Glutamatergic neuron (in vitro differentiated cells): Measurements from ENCODE around the gene ZNF213. TPM values are rescaled to one million over a fixed set of nuclear protein-coding genes. Genes with fewer than 3 reads are reported as not detected.

Source experiments
- DNase-seq: peaks from one replicate; pipeline ENCODE4 v3.0.0; 2022
- H3K27ac Mint-ChIP-seq: one replicate; pipeline ENCODE4 v1.8.0; 2020; ENCODE audit warnings: mild to moderate bottlenecking, mixed read lengths, inconsistent platforms; ENCODE audit not compliant: unreplicated experiment
- H3K27me3 Mint-ChIP-seq: one replicate; pipeline ENCODE4 v1.8.0; 2020; ENCODE audit warnings: mild to moderate bottlenecking, moderate library complexity, mixed read lengths, inconsistent platforms; ENCODE audit not compliant: unreplicated experiment
- H3K36me3 Mint-ChIP-seq: one replicate; pipeline ENCODE4 v1.8.0; 2020; ENCODE audit warnings: mild to moderate bottlenecking, mixed read lengths, inconsistent platforms; ENCODE audit not compliant: unreplicated experiment
- H3K4me1 Mint-ChIP-seq: one replicate; pipeline ENCODE4 v1.8.0; 2020; ENCODE audit warnings: mild to moderate bottlenecking, low read depth, mixed read lengths, inconsistent platforms; ENCODE audit not compliant: unreplicated experiment
- H3K4me3 Mint-ChIP-seq: one replicate; pipeline ENCODE4 v1.8.0; 2020; ENCODE audit warnings: mild to moderate bottlenecking, mixed read lengths, inconsistent platforms; ENCODE audit not compliant: unreplicated experiment
- H3K9me3 Mint-ChIP-seq: one replicate; pipeline ENCODE4 v1.8.0; 2020; ENCODE audit warnings: mild to moderate bottlenecking, moderate library complexity, mixed read lengths, inconsistent platforms; ENCODE audit not compliant: unreplicated experiment
- CTCF ChIP-seq: fragments of 200-600 bp; sonication (generic); IDR thresholded peaks from one replicate; pipeline ENCODE4 v1.5.0; 2021; ENCODE audit not compliant: partially characterized antibody, unreplicated experiment
- total RNA-seq: library from RNA; stranded (reverse); fragmentation: NEBNext Ultra II Directional; extraction: Animal tissue kit (Norgen Biotek cat#: 25700); gene quantifications from one replicate; pipeline ENCODE4 v1.2.1, GENCODE V29; 2021; ENCODE audit not compliant: unreplicated experiment

Gene ZNF213
- total RNA-seq, 1 donor from 2014 or later: 18.7 TPM

- H3K27ac Mint-ChIP-seq: no peak overlapping the region
- TF ChIP-seq CTCF: no peak
Measured at GRCh38 chr16:3119286-3119685, 15.5 kb upstream of the ZNF213 start.

GRCh38 chr16:3119701-3120408 lies 15.0 kb upstream of the ZNF213 start:
- Mint-ChIP-seq H3K27me3 (peaks cover 8% of the 10 kb centered on the region), H3K9me3 (peaks cover 9% of the 10 kb centered on the region), H3K4me3 (no peak overlapping the region), H3K36me3 (no peaks in the 10 kb centered on the region), H3K27ac (no peak overlapping the region), H3K4me1 (peaks cover 13% of the 10 kb centered on the region)
- DNase-seq: no peak
- TF ChIP-seq CTCF: no peak

More at GRCh38 chr16:3119286-3119685, 15.5 kb upstream of the ZNF213 start:
- Mint-ChIP-seq H3K36me3 (no peaks in the 10 kb centered on the region), H3K9me3 (peaks cover 9% of the 10 kb centered on the region), H3K27me3 (peaks cover 8% of the 10 kb centered on the region), H3K4me3 (no peak overlapping the region), H3K4me1 (peaks cover 17% of the 10 kb centered on the region)
- no peak for DNase-seq

- no peak for DNase-seq
- Mint-ChIP-seq H3K36me3 (no peaks in the 10 kb centered on the region), H3K4me3 (no peak overlapping the region), H3K27me3 (peaks cover 12% of the 10 kb centered on the region), H3K4me1 (peaks cover 7% of the 10 kb centered on the region), H3K27ac (no peak overlapping the region), H3K9me3 (peaks cover 9% of the 10 kb centered on the region)
- no peak for TF ChIP-seq CTCF
Measured at GRCh38 chr16:3120435-3120834, 14.4 kb upstream of the ZNF213 start.

GRCh38 chr16:3121851-3122467 lies 12.9 kb upstream of the ZNF213 start:
- DNase-seq: no peak
- H3K4me1 Mint-ChIP-seq: peaks cover 4% of the 10 kb centered on the region
- no peak overlapping the region for H3K27ac Mint-ChIP-seq
- peaks cover 10% of the 10 kb centered on the region for H3K9me3 Mint-ChIP-seq
- H3K4me3 Mint-ChIP-seq: no peak overlapping the region
- peaks cover 12% of the 10 kb centered on the region for H3K27me3 Mint-ChIP-seq
- TF ChIP-seq CTCF: no peak
- no peaks in the 10 kb centered on the region for H3K36me3 Mint-ChIP-seq

- DNase-seq: no peak
- peak overlapping the region; percentile 94 for H3K4me3 Mint-ChIP-seq
- H3K27me3 Mint-ChIP-seq: peaks cover 12% of the 10 kb centered on the region
- peaks cover 4% of the 10 kb centered on the region for H3K4me1 Mint-ChIP-seq
- no peaks in the 10 kb centered on the region for H3K36me3 Mint-ChIP-seq
- peak overlapping the region; percentile 4 for H3K27ac Mint-ChIP-seq
- no peak for TF ChIP-seq CTCF
- peaks cover 10% of the 10 kb centered on the region for H3K9me3 Mint-ChIP-seq
Measured at GRCh38 chr16:3122926-3123570, 11.8 kb upstream of the ZNF213 start.
